ENCODE results near the gene CRIP2.

The CRIP2 gene

GRCh38 chr14:105527826-105528585 lies 53.4 kb downstream of the CRIP2 start:
- DNase-seq (ENCODE audit: low read depth in 2 of 2): peak; percentile 71 to 82

- DNase-seq (ENCODE audit: low read depth in 2 of 2): peak; percentile 46 to 56
Measured at GRCh38 chr14:105528586-105529318, 54.1 kb downstream of the CRIP2 start.

DNA sequence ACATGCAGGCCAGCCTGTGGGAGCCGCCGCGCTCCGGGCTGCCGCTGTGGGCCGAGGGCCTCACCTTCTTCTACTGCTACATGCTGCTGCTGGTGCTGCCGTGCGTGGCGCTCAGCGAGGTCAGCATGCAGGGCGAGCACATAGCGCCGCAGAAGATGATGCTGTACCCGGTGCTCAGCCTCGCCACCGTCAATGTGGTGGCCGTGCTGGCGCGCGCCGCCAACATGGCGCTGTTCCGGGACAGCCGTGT lies 54.6 kb downstream of the CRIP2 start:
- no peak for DNase-seq (ENCODE audit: low read depth in 2 of 2)

Data from stimulated activated CD4-positive, alpha-beta T cell treated with anti-CD3 and anti-CD28 coated beads, Interleukin-1b, Interleukin-23, amount 100 ng/mL, for 4 hours (primary cell).